Measurements from ENCODE around the gene NUDCD3. TPM values are rescaled to one million over a fixed set of nuclear protein-coding genes. Genes with fewer than 3 reads are reported as not detected.

NUDCD3 gene
- total and polyA plus RNA-seq, 2 experiments from 2014 or later = 54.7 to 60.8 TPM

DNA sequence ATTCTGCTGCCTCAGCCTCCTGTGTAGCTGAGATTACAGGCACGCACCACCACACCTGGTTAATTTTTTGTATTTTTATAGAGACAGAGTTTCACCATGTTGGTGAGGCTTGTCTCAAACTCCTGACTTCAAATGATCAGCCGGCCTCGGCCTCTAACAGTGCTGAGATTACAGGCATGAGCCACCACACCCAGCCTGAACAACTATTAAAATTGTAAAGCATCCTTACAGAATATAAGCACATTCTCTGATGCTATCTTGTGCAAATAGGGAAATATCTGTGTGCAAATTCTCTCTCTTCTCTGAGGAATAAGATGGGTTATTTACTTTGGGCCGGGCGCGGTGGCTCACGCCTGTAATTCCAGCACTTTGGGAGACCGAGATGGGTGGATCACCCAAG lies 12.5 kb downstream of the NUDCD3 start:
- 68% methylated on average over 8 of the region's 8 CpGs for WGBS (ENCODE audit: low lambda C conversion rate, missing lambda C conversion rate)
- Histone ChIP-seq H3K27me3 (no peaks in the 10 kb centered on the region), H3K4me2 (no peak overlapping the region), H4K20me1 (ENCODE audit: insufficient read depth, poor library complexity, severe bottlenecking) (peaks cover 4% of the 10 kb centered on the region), H3K79me2 (peaks cover 61% of the 10 kb centered on the region), H2AFZ (no peak overlapping the region), H3K27ac (peak overlapping the region; percentile 17), H3K9me2 (replicated peaks; ENCODE audit: insufficient read depth) (no peaks in the 10 kb centered on the region), H3K36me3 (replicated peaks; ENCODE audit: insufficient read depth, low read depth) (peaks cover 2% of the 10 kb centered on the region), H3K4me3 (no peak overlapping the region), H3K9me3 (ENCODE audit: low read depth) (no peaks in the 10 kb centered on the region), H3K4me1 (ENCODE audit: insufficient read depth) (peaks cover 7% of the 10 kb centered on the region)
- no peak for DNase-seq (ENCODE audit: low spot score)
- TF ChIP-seq, protein P1, sequence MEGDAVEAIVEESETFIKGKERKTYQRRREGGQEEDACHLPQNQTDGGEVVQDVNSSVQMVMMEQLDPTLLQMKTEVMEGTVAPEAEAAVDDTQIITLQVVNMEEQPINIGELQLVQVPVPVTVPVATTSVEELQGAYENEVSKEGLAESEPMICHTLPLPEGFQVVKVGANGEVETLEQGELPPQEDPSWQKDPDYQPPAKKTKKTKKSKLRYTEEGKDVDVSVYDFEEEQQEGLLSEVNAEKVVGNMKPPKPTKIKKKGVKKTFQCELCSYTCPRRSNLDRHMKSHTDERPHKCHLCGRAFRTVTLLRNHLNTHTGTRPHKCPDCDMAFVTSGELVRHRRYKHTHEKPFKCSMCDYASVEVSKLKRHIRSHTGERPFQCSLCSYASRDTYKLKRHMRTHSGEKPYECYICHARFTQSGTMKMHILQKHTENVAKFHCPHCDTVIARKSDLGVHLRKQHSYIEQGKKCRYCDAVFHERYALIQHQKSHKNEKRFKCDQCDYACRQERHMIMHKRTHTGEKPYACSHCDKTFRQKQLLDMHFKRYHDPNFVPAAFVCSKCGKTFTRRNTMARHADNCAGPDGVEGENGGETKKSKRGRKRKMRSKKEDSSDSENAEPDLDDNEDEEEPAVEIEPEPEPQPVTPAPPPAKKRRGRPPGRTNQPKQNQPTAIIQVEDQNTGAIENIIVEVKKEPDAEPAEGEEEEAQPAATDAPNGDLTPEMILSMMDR (IDR thresholded peaks at IDR 0.05; ENCODE audit: poor library complexity) = no peak
- TF ChIP-seq EZH2 (IDR thresholded peaks at IDR 0.05; ENCODE audit: borderline replicate concordance) (no peak), EZH2phosphoT487 (IDR thresholded peaks at IDR 0.05; ENCODE audit: low read depth, severe bottlenecking, unreplicated experiment) (no peak)

DNA sequence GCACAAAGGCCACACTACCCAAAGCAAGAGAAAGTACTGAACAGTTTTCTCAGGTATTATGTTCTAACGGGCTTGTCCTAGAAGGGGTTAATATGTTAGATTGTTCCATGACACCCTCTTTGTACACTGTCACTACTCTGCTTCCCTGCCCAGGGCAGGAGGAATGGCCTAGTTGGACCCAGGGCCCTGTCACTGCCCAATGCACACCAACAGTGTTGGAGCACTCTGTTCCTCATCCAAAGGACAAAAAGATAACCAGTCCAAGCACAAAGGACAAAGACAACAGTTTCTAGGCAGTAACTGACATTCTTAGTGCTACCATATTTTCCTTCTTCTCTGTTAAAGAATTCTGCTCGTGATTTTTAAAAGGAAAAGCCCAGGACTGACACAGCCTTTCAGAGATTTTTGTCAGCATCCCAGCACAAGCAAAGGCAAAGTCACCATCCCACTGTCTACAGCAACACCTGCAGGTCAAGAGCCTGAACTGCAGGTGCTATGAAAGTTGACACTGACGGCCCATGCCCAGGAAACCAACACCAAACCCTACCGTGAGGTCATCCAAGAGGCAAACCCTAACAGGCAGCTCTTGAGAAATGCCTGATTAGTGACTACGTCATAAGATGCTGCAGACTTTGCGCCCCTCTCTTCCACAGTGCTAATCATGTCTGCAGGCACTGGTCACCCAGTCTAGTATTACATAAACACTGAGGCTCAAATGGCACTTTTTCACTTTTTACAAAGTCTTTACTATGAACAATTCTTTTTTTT lies 13.2 kb downstream of the NUDCD3 start:
- TF ChIP-seq, protein P1 (IDR thresholded peaks at IDR 0.05; ENCODE audit: poor library complexity) = peak; percentile 95
- TF ChIP-seq EZH2 (IDR thresholded peaks at IDR 0.05; ENCODE audit: borderline replicate concordance) = no peak
- TF ChIP-seq EZH2phosphoT487 (IDR thresholded peaks at IDR 0.05; ENCODE audit: low read depth, severe bottlenecking, unreplicated experiment) = no peak
- H3K36me3 ChIP-seq (replicated peaks; ENCODE audit: insufficient read depth, low read depth) = no peaks in the 10 kb centered on the region
- H3K4me1 ChIP-seq (ENCODE audit: insufficient read depth) = peaks cover 11% of the 10 kb centered on the region
- H3K9me2 ChIP-seq (replicated peaks; ENCODE audit: insufficient read depth) = no peaks in the 10 kb centered on the region
- H3K4me2 ChIP-seq = no peak overlapping the region
- WGBS (ENCODE audit: low lambda C conversion rate, missing lambda C conversion rate) = 42% methylated on average over 6 of the region's 6 CpGs
- peak overlapping the region; percentile 17 for H3K27ac ChIP-seq
- no peaks in the 10 kb centered on the region for H3K27me3 ChIP-seq
- peak; percentile 83 for DNase-seq (ENCODE audit: low spot score)
- peaks cover 62% of the 10 kb centered on the region for H3K79me2 ChIP-seq
- H3K9me3 ChIP-seq (ENCODE audit: low read depth) = no peaks in the 10 kb centered on the region
- peaks cover 4% of the 10 kb centered on the region for H4K20me1 ChIP-seq (ENCODE audit: insufficient read depth, poor library complexity, severe bottlenecking)
- H2AFZ ChIP-seq = no peak overlapping the region
- H3K4me3 ChIP-seq = no peak overlapping the region

DNA sequence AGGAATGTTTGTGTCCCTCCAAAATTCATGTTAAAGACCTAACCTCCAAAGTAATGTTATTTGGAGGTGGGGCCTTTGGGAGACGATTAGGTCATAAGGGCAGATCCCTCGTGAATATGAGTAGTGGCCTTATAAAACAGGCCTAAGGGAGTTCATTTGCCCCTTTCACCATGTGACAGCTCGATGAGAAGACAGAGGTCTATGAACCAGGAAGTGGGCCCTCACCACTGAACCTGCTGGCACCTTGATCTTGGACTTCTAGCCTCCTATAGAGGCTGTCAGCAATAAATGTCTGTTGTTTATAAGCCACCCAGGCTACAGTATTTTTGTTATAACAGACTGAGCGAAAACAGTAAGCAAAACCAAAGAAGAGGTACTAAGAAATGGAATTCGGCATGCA lies 14.1 kb downstream of the NUDCD3 start:
- peaks cover 4% of the 10 kb centered on the region for H4K20me1 ChIP-seq (ENCODE audit: insufficient read depth, poor library complexity, severe bottlenecking)
- no peaks in the 10 kb centered on the region for H3K9me2 ChIP-seq (replicated peaks; ENCODE audit: insufficient read depth)
- H3K4me3 ChIP-seq = no peak overlapping the region
- WGBS (ENCODE audit: low lambda C conversion rate, missing lambda C conversion rate) = 89% methylated on average over 5 of the region's 5 CpGs
- no peaks in the 10 kb centered on the region for H3K27me3 ChIP-seq
- no peak for DNase-seq (ENCODE audit: low spot score)
- H3K27ac ChIP-seq = no peak overlapping the region
- H3K4me1 ChIP-seq (ENCODE audit: insufficient read depth) = peaks cover 14% of the 10 kb centered on the region
- H3K36me3 ChIP-seq (replicated peaks; ENCODE audit: insufficient read depth, low read depth) = no peaks in the 10 kb centered on the region
- TF ChIP-seq EZH2 (IDR thresholded peaks at IDR 0.05; ENCODE audit: borderline replicate concordance) (no peak), EZH2phosphoT487 (IDR thresholded peaks at IDR 0.05; ENCODE audit: low read depth, severe bottlenecking, unreplicated experiment) (no peak)
- TF ChIP-seq, protein P1 (IDR thresholded peaks at IDR 0.05; ENCODE audit: poor library complexity) = no peak
- no peak overlapping the region for H3K4me2 ChIP-seq
- peaks cover 67% of the 10 kb centered on the region for H3K79me2 ChIP-seq
- H2AFZ ChIP-seq = no peak overlapping the region
- H3K9me3 ChIP-seq (ENCODE audit: low read depth) = no peaks in the 10 kb centered on the region
